Measurements from ENCODE around the gene LRP1.

Gene LRP1

GRCh38 chr12:57254506-57255280 lies 126.4 kb downstream of the LRP1 start:
- Histone ChIP-seq H3K27ac (no peak overlapping the region), H3K9me3 (ENCODE audit: control insufficient read depth, low read length) (no peaks in the 10 kb centered on the region), H3K4me1 (peaks cover 7% of the 10 kb centered on the region), H3K27me3 (ENCODE audit: control insufficient read depth, insufficient read depth, low read length) (no peaks in the 10 kb centered on the region), H3K9ac (no peak overlapping the region), H3K36me3 (ENCODE audit: control insufficient read depth, insufficient read depth, low read length) (no peaks in the 10 kb centered on the region), H3K4me2 (ENCODE audit: low read length) (no peak overlapping the region), H3K79me2 (no peaks in the 10 kb centered on the region), H2AFZ (no peak overlapping the region), H3K4me3 (ENCODE audit: low read depth, low read length) (no peak overlapping the region)
- no peak for TF ChIP-seq CTCF (IDR thresholded peaks at IDR 0.05)

GRCh38 chr12:57255916-57256315 lies 127.6 kb downstream of the LRP1 start:
- no peaks in the 10 kb centered on the region for H3K79me2 ChIP-seq
- no peaks in the 10 kb centered on the region for H3K36me3 ChIP-seq (ENCODE audit: control insufficient read depth, insufficient read depth, low read length)
- no peak overlapping the region for H3K4me3 ChIP-seq (ENCODE audit: low read depth, low read length)
- no peak overlapping the region for H3K9ac ChIP-seq
- peaks cover 5% of the 10 kb centered on the region for H3K4me1 ChIP-seq
- H3K9me3 ChIP-seq (ENCODE audit: control insufficient read depth, low read length), result no peaks in the 10 kb centered on the region
- no peak overlapping the region for H2AFZ ChIP-seq
- H3K27me3 ChIP-seq (ENCODE audit: control insufficient read depth, insufficient read depth, low read length), result no peaks in the 10 kb centered on the region
- no peak overlapping the region for H3K4me2 ChIP-seq (ENCODE audit: low read length)
- H3K27ac ChIP-seq, result no peak overlapping the region
- TF ChIP-seq CTCF (IDR thresholded peaks at IDR 0.05), result no peak

GRCh38 chr12:57258977-57259970 lies 131.0 kb downstream of the LRP1 start:
- Histone ChIP-seq H3K79me2 (peaks cover 5% of the 10 kb centered on the region), H3K9me3 (ENCODE audit: control insufficient read depth, low read length) (no peaks in the 10 kb centered on the region), H3K9ac (no peak overlapping the region), H3K4me1 (peaks cover 3% of the 10 kb centered on the region), H3K4me3 (ENCODE audit: low read depth, low read length) (no peak overlapping the region), H3K36me3 (ENCODE audit: control insufficient read depth, insufficient read depth, low read length) (no peaks in the 10 kb centered on the region), H3K4me2 (ENCODE audit: low read length) (no peak overlapping the region), H3K27me3 (ENCODE audit: control insufficient read depth, insufficient read depth, low read length) (no peaks in the 10 kb centered on the region), H3K27ac (no peak overlapping the region), H2AFZ (no peak overlapping the region)
- TF ChIP-seq CTCF (IDR thresholded peaks at IDR 0.05), result no peak

- Histone ChIP-seq H3K27me3 (ENCODE audit: control insufficient read depth, insufficient read depth, low read length) (no peaks in the 10 kb centered on the region), H3K9me3 (ENCODE audit: control insufficient read depth, low read length) (no peaks in the 10 kb centered on the region), H3K4me3 (ENCODE audit: low read depth, low read length) (no peak overlapping the region), H3K9ac (no peak overlapping the region), H3K4me2 (ENCODE audit: low read length) (no peak overlapping the region), H3K27ac (no peak overlapping the region), H3K36me3 (ENCODE audit: control insufficient read depth, insufficient read depth, low read length) (no peaks in the 10 kb centered on the region), H2AFZ (no peak overlapping the region), H3K79me2 (peaks cover 5% of the 10 kb centered on the region), H3K4me1 (peaks cover 3% of the 10 kb centered on the region)
- TF ChIP-seq CTCF (IDR thresholded peaks at IDR 0.05), result no peak
Observed at GRCh38 chr12:57260366-57260765, 132.1 kb downstream of the LRP1 start.

Data from parathyroid adenoma (tissue), 2 donors.